ENCODE results near the gene ANAPC2. TPM values are rescaled to one million over a fixed set of nuclear protein-coding genes. Genes with fewer than 3 reads are reported as not detected.

Gene ANAPC2
- total and polyA plus RNA-seq, 7 donors = 12.5 to 49.3 (median 23.2) TPM

- TF ChIP-seq POLR2AphosphoS5 (IDR thresholded peaks at IDR 0.05) (no peak), EP300 (IDR thresholded peaks at IDR 0.05) (no peak), CTCF (IDR thresholded peaks at IDR 0.05) (no peak), POLR2A (IDR thresholded peaks at IDR 0.05) (no peak)
- no peaks in the 10 kb centered on the region for H3K9me3 ChIP-seq
- H3K36me3 ChIP-seq = no peaks in the 10 kb centered on the region
- WGBS, 2 donors = 26 to 39% methylated on average over 14 of the region's 14 CpGs
- no peak overlapping the region for H3K4me3 ChIP-seq
- peaks cover 0 to 34% (median 31%) of the 10 kb centered on the region in 4 donors for H3K4me1 ChIP-seq
- no peak overlapping the region for H3K27ac ChIP-seq
- no peak for DNase-seq
- H3K27me3 ChIP-seq = peaks cover 67 to 99% (median 93%) of the 10 kb centered on the region in 3 donors
- intact Hi-C loops (cut with DNase I) = no loop called here
Observed at GRCh38 chr9:137159105-137160053, 29.0 kb downstream of the ANAPC2 start.

GRCh38 chr9:137158625-137159024 lies 29.7 kb downstream of the ANAPC2 start:
- H3K36me3 ChIP-seq = no peaks in the 10 kb centered on the region
- intact Hi-C loops (cut with DNase I) = no loop called here
- no peak overlapping the region for H3K27ac ChIP-seq
- no peak overlapping the region for H3K4me3 ChIP-seq
- TF ChIP-seq CTCF (IDR thresholded peaks at IDR 0.05) = no peak
- no peak for TF ChIP-seq EP300 (IDR thresholded peaks at IDR 0.05)
- no peak for TF ChIP-seq POLR2A (IDR thresholded peaks at IDR 0.05)
- no peak for TF ChIP-seq POLR2AphosphoS5 (IDR thresholded peaks at IDR 0.05)
- 18 to 24% methylated on average over 4 of the region's 4 CpGs for WGBS, 2 donors
- no peaks in the 10 kb centered on the region for H3K9me3 ChIP-seq
- DNase-seq = no peak
- peaks cover 0 to 34% (median 31%) of the 10 kb centered on the region in 4 donors for H3K4me1 ChIP-seq
- H3K27me3 ChIP-seq = peaks cover 59 to 98% (median 85%) of the 10 kb centered on the region in 3 donors

- no peak overlapping the region for H3K4me3 ChIP-seq
- DNase-seq = no peak
- no peaks in the 10 kb centered on the region for H3K9me3 ChIP-seq
- TF ChIP-seq CTCF (IDR thresholded peaks at IDR 0.05) = no peak
- TF ChIP-seq POLR2AphosphoS5 (IDR thresholded peaks at IDR 0.05) = no peak
- TF ChIP-seq EP300 (IDR thresholded peaks at IDR 0.05) = no peak
- TF ChIP-seq POLR2A (IDR thresholded peaks at IDR 0.05) = no peak
- intact Hi-C loops (cut with DNase I) = no loop called here
- WGBS, 2 donors = 51 to 68% methylated on average over 19 of the region's 19 CpGs
- H3K4me1 ChIP-seq = peaks cover 0 to 27% (median 24%) of the 10 kb centered on the region in 4 donors
- H3K27me3 ChIP-seq = peaks cover 51 to 90% (median 77%) of the 10 kb centered on the region in 3 donors
- no peak overlapping the region for H3K27ac ChIP-seq
- H3K36me3 ChIP-seq = no peaks in the 10 kb centered on the region
Observed at GRCh38 chr9:137157618-137158415, 30.5 kb downstream of the ANAPC2 start.

- H3K4me3 ChIP-seq = no peak overlapping the region
- H3K9me3 ChIP-seq = no peaks in the 10 kb centered on the region
- DNase-seq = no peak
- peaks cover 41 to 80% (median 67%) of the 10 kb centered on the region in 3 donors for H3K27me3 ChIP-seq
- intact Hi-C loops (cut with DNase I) = no loop called here
- TF ChIP-seq POLR2A (IDR thresholded peaks at IDR 0.05) (no peak), CTCF (IDR thresholded peaks at IDR 0.05) (no peak), EP300 (IDR thresholded peaks at IDR 0.05) (no peak), POLR2AphosphoS5 (IDR thresholded peaks at IDR 0.05) (no peak)
- no peaks in the 10 kb centered on the region for H3K36me3 ChIP-seq
- H3K4me1 ChIP-seq = peaks cover 0 to 16% (median 14%) of the 10 kb centered on the region in 4 donors
- H3K27ac ChIP-seq = no peak overlapping the region
- 4 to 8% methylated on average over 65 of the region's 65 CpGs for WGBS, 2 donors
Observed at GRCh38 chr9:137156567-137157375, 31.6 kb downstream of the ANAPC2 start.

Data from sigmoid colon (tissue), 7 donors.